Mucosa of stomach (tissue), 1 donor: Measurements from ENCODE around the gene PDE4B.
"Not testable (repeated sequence)": the region's sequence is repeated elsewhere in the genome, so short reads cannot be mapped to it uniquely, and the experiment has no call there.

Experiments used
- H3K27me3 ChIP-seq: one replicate; pipeline ENCODE4 v1.7.0; 2013; ENCODE audit warnings: mild to moderate bottlenecking, low read length; ENCODE audit not compliant: control insufficient read depth, insufficient read depth
- H3K36me3 ChIP-seq: one replicate; pipeline ENCODE4 v1.7.0; 2013; ENCODE audit warnings: low read length; ENCODE audit not compliant: control insufficient read depth, insufficient read depth
- H3K4me1 ChIP-seq: one replicate; pipeline ENCODE4 v1.7.0; 2013; ENCODE audit warnings: mild to moderate bottlenecking, low read length; ENCODE audit not compliant: control insufficient read depth, insufficient read depth
- H3K4me3 ChIP-seq: one replicate; pipeline ENCODE4 v1.7.0; 2013; ENCODE audit warnings: low read length
- H3K9ac ChIP-seq: one replicate; pipeline ENCODE4 v1.7.0; 2013; ENCODE audit warnings: mild to moderate bottlenecking, low read length, moderate library complexity
- H3K9me3 ChIP-seq: one replicate; pipeline ENCODE4 v1.7.0; 2013; ENCODE audit warnings: mild to moderate bottlenecking, low read length, moderate library complexity; ENCODE audit not compliant: control insufficient read depth
- donor health status: Pancreatic carcinoma.

PDE4B gene

DNA sequence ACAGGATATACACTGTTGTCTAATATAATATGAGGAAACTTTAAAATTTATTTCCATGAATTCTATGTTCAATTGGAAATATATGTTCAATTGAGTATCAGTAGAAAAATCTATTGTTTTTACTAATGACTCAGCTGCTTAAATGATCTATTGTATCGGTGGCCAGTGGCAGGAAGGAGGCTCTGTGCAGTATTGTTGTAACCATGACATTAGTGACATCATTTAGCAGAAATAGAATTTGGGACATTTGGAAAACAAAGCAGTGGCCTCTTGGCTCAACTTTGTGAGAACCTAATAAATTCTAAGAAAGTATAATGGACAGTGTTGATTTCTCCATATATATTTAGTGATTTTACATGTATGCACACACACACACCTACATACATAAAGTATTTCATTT lies 257.4 kb downstream of the PDE4B start:
- Histone ChIP-seq H3K4me3 (no peak overlapping the region), H3K9me3 (no peaks in the 10 kb centered on the region), H3K9ac (no peak overlapping the region), H3K27me3 (peaks cover 5% of the 10 kb centered on the region), H3K4me1 (no peaks in the 10 kb centered on the region), H3K36me3 (no peaks in the 10 kb centered on the region)

DNA sequence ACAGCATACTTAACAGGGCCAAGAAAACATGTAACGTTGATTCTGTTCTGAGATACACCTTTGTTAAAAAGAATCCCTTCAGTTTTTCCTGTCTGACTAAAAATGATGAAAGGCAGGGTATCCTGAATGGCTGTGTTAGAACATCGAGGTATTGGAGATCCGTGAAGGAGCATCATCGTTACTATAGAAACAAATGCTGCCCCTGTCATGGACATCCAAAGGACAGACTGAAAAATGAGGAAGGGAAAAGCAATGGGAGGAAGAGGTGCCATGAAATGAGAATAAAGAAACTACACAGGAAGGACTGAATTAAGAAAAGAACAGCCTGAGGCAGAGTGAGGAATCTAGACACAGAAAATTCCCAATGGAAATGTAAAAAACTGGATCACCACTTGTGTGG lies 257.9 kb downstream of the PDE4B start:
- Histone ChIP-seq H3K4me3 (no peak overlapping the region), H3K9ac (no peak overlapping the region), H3K9me3 (no peaks in the 10 kb centered on the region), H3K36me3 (no peaks in the 10 kb centered on the region), H3K27me3 (peaks cover 5% of the 10 kb centered on the region), H3K4me1 (no peaks in the 10 kb centered on the region)

DNA sequence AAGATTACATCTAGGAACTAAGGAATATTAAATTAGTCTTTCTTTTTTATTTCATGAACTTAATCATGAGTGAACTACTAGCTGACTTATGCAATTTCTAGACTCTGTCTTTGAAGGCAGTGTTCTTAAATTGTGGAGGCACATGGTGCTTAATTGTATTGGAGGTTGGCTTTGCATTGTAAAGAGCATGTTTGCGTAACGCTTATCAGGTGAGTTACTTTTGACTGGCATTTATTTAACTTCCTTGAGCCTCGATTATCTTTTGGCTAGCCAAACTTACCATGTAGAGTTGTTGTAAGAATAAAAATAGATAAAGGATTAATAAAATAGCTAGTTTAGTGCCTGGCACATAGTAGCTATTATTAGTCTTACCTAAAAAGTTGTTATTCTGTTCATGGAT lies 262.4 kb downstream of the PDE4B start:
- no peak overlapping the region for H3K9ac ChIP-seq
- no peaks in the 10 kb centered on the region for H3K9me3 ChIP-seq
- H3K27me3 ChIP-seq, result no peaks in the 10 kb centered on the region
- H3K4me3 ChIP-seq, result no peak overlapping the region
- no peaks in the 10 kb centered on the region for H3K36me3 ChIP-seq
- no peaks in the 10 kb centered on the region for H3K4me1 ChIP-seq

DNA sequence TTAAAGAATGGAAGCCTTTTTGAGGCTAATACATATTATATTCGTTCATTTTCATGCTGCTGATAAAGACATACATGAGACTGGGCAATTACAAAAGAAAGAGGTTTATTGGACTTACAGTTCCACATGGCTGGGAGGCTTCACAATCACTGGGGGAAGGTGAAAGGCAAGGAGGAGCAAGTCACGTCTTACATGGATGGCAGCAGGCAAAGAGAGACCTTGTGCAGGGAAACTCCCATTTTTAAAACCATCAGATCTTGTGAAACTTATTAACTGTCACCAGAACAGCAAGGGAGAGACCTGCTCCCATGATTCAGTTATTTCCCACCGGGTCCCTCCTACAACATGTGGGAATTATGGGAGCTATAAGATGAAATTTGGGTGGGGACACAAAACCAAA lies 264.8 kb downstream of the PDE4B start:
- H3K4me3 ChIP-seq, H3K9ac ChIP-seq, H3K36me3 ChIP-seq, H3K9me3 ChIP-seq, H3K27me3 ChIP-seq, H3K4me1 ChIP-seq: not testable (repeated sequence)

DNA sequence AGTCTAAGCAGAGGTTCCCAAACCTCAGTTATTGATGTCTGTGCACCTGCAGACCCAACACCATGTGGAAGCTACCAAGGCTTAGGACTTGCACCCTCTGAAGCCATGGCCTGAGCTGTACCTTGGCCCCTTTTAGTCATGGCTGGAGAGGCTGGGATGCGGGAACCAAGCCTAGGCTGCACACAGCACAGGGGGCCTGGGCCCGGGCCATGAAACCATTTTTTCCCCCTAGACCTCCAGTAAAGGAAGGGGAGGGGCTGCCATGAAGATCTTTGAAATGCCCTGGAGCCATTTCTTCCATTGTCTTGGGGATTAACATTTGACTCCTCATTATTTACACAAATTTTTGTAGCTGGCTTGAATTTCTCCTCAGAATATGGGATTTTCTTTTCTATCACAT lies 265.9 kb downstream of the PDE4B start:
- H3K9ac ChIP-seq, result no peak overlapping the region
- H3K27me3 ChIP-seq, result no peaks in the 10 kb centered on the region
- no peaks in the 10 kb centered on the region for H3K36me3 ChIP-seq
- no peaks in the 10 kb centered on the region for H3K4me1 ChIP-seq
- no peak overlapping the region for H3K4me3 ChIP-seq
- H3K9me3 ChIP-seq, result no peaks in the 10 kb centered on the region

DNA sequence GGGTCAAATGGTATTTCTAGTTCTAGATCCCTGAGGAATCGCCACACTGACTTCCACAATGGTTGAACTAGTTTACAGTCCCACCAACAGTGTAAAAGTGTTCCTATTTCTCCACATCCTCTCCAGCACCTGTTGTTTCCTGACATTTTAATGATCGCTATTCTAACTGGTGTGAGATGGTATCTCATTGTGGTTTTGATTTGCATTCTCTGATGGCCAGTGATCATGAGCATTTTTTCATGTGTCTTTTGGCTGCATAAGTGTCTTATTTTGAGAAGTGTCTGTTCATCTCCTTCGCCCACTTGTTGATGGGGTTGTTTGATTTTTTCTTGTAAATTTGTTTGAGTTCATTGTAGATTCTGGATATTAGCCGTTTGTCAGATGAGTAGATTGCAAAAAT lies 274.5 kb downstream of the PDE4B start:
- H3K27me3 ChIP-seq, H3K9ac ChIP-seq, H3K9me3 ChIP-seq, H3K4me3 ChIP-seq, H3K4me1 ChIP-seq, H3K36me3 ChIP-seq: not testable (repeated sequence)

DNA sequence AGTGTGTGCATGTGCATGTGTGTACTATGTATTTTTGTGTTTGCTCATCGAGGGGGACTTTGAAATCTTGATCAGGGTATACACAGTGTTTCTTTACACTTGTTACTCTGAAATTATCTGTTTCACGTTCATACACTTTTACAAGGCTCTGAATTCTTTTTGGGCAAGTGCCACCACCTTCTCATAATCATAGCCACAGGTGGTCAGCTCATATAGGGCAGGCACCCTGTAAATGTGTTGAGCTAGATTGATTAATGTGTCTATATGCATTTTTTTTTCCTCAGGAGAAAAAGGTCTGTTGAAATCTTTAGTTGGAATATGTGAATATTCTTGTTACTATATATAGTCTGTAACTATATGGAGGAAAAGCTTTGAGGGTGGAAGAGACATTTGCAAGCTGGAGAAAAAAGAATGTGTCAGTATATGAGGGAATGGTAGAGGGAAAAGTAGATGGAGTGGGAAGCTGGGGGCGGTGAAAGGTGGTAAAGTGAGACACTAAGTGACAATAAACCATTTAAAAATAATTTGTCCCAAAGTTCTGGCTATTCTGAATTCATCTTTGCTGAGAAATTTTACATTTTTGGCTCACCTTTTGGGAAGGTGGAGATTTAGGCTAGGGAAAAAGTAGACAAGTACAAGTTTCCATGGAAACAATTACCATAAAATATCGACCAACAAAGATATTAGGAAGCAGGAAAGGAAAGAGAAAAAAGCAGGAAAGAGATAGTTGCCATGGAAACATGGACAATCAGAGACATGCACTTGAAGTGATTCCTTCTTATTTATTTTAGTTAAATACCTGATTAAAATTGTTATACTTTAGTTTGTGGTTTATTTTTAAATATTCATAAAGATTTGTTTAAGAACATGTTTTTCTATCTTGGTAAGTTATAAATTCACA lies 277.5 kb downstream of the PDE4B start:
- Histone ChIP-seq H3K27me3 (no peaks in the 10 kb centered on the region), H3K36me3 (no peaks in the 10 kb centered on the region), H3K4me1 (no peaks in the 10 kb centered on the region), H3K9ac (no peak overlapping the region), H3K9me3 (no peaks in the 10 kb centered on the region), H3K4me3 (no peak overlapping the region)

DNA sequence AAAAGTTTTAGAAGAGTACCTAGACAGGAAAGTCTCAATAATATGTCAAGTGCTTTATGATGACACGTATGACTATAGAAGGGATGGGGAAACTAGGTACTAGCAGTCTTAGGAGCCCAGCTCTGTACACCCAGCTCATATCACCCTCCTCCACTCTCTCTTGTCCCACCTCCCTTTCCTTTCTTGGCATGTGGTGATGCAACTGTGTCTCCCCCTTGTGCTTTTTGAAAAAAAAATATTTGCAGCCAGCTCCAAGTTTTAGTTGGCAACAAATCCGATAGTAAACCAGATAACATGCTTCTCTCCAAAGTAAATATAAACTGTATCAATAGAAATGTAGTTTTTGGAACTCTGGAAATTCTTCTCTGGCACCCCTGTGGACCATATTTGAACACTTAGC lies 280.7 kb downstream of the PDE4B start:
- no peak overlapping the region for H3K4me3 ChIP-seq
- H3K9me3 ChIP-seq, result no peaks in the 10 kb centered on the region
- no peaks in the 10 kb centered on the region for H3K36me3 ChIP-seq
- no peaks in the 10 kb centered on the region for H3K4me1 ChIP-seq
- H3K27me3 ChIP-seq, result no peaks in the 10 kb centered on the region
- H3K9ac ChIP-seq, result no peak overlapping the region

DNA sequence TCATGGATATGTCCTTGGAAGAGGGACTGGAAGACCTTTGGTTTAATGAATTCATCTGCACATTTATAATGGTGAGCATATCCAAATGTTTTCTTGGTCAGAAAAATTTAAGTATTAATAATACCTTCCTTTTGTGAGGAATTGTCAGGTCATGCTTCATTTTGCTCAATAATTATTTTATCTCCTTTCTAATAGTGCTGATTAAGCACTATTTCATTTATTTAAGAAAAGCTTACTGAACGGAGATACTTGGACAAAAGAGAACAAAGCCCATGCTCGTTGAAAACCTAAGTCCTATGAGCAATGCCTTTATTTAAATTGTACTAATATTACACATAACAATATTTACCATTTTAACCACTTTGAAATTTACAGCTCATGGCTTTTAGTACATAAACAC lies 281.5 kb downstream of the PDE4B start:
- Histone ChIP-seq H3K36me3 (no peaks in the 10 kb centered on the region), H3K4me3 (no peak overlapping the region), H3K9ac (no peak overlapping the region), H3K9me3 (no peaks in the 10 kb centered on the region), H3K27me3 (no peaks in the 10 kb centered on the region), H3K4me1 (no peaks in the 10 kb centered on the region)

DNA sequence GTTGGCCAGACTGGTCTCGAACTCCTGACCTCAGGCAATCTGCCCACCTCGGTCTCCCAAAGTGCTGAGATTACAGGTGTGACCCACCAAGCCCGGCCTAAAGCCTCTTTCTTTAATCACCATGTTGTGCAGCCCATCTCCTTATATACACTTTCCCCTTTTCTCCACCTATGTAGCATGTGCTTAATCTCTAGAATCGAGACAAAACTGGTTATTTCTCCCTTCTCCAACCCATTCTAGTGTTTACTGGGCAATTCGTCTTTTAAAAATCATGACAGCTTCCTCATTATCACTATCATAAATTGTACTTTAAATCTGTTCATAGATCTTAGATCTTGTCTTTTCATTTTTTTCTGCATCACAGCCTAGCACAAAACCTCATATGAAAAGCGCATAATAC lies 285.7 kb downstream of the PDE4B start:
- no peaks in the 10 kb centered on the region for H3K4me1 ChIP-seq
- no peak overlapping the region for H3K4me3 ChIP-seq
- H3K9me3 ChIP-seq, result no peaks in the 10 kb centered on the region
- no peaks in the 10 kb centered on the region for H3K36me3 ChIP-seq
- no peak overlapping the region for H3K9ac ChIP-seq
- H3K27me3 ChIP-seq, result no peaks in the 10 kb centered on the region

DNA sequence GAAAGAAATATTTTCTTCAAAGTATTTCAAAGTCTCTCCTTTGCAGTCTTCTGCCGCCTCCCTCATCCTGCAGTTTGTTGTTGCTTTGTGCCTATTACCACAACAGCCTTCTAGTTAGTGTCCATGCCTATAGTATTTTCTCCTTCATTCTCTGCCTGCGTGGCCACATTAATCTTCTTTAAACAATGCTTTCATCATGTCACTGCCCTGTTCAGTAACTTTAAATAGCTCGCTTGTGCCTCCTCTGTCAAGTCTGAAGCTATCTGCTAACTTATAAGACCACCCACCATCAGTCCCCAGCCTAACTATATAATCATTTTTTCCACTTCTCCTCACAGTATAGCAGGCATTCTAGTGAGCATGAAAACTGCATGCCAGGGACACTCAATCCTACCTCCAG lies 290.3 kb downstream of the PDE4B start:
- Histone ChIP-seq H3K4me3 (no peak overlapping the region), H3K36me3 (no peaks in the 10 kb centered on the region), H3K9me3 (no peaks in the 10 kb centered on the region)

DNA sequence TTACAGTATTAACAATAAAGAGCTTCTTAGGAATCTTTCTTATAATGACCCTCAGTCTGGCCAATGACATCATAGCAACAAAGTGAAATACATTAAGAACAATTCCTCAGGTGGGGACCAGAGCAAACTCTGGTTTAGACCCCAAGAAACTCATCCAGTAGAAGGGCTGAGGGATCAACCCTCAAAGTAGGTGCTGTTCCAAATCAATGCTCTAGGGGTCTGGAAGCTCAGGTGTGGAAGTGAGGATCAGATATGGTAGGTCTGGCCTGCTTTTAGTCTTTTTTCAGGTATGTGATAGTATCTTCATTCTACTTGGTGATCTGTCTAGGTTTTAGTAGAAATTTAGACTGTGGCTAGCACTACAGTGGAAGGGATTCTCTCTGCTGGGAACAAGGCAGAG lies 291.7 kb downstream of the PDE4B start:
- Histone ChIP-seq H3K4me1 (no peaks in the 10 kb centered on the region), H3K9ac (no peak overlapping the region), H3K9me3 (no peaks in the 10 kb centered on the region), H3K36me3 (no peaks in the 10 kb centered on the region), H3K4me3 (no peak overlapping the region), H3K27me3 (no peaks in the 10 kb centered on the region)

More for the DNA sequence above, 290.3 kb downstream of the PDE4B start:
- Histone ChIP-seq H3K9ac (no peak overlapping the region), H3K27me3 (no peaks in the 10 kb centered on the region), H3K4me1 (no peaks in the 10 kb centered on the region)

DNA sequence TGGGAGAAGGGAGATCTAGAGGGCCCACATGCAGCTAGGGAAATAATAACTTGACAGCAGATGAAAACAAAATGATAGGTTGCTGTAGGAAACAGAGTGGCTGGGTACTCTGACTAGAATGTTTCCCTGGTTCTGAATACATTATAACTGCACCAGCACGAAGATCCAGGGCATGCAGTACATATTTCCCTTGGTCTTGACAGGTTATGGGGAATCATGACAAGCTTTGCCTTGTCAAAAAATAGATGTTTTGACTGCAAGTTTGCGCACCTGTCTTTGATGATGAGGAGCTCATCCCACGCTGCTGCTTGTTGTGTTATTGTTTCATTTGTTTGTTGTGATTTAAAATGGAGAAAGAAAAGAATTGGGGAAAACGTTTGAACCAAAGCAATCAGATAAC lies 292.9 kb downstream of the PDE4B start:
- H3K4me1 ChIP-seq, result no peaks in the 10 kb centered on the region
- H3K4me3 ChIP-seq, result no peak overlapping the region
- H3K36me3 ChIP-seq, result no peaks in the 10 kb centered on the region
- no peak overlapping the region for H3K9ac ChIP-seq
- no peaks in the 10 kb centered on the region for H3K9me3 ChIP-seq
- H3K27me3 ChIP-seq, result no peaks in the 10 kb centered on the region
